ENCODE data around the gene POU4F2.

Gene POU4F2

GRCh38 chr4:146643812-146644401, 5.2 kb downstream of the POU4F2 start:
- no peak overlapping the region for H3K4me3 ChIP-seq (ENCODE audit: low read length)
- DNase-seq (ENCODE audit: low read depth) = no peak
- no peak for TF ChIP-seq CTCF (conservative IDR thresholded peaks at IDR 0.05; ENCODE audit: low read length)

- no peak for TF ChIP-seq CTCF (conservative IDR thresholded peaks at IDR 0.05; ENCODE audit: low read length)
- H3K4me3 ChIP-seq (ENCODE audit: low read length) = no peak overlapping the region
- DNase-seq (ENCODE audit: low read depth) = no peak
Observed at GRCh38 chr4:146645921-146646320, 7.2 kb downstream of the POU4F2 start.

- TF ChIP-seq CTCF (conservative IDR thresholded peaks at IDR 0.05; ENCODE audit: low read length) = no peak
- no peak for DNase-seq (ENCODE audit: low read depth)
- no peak overlapping the region for H3K4me3 ChIP-seq (ENCODE audit: low read length)
Observed at GRCh38 chr4:146646593-146647325, 8.1 kb downstream of the POU4F2 start.

- no peak for TF ChIP-seq CTCF (conservative IDR thresholded peaks at IDR 0.05; ENCODE audit: low read length)
- no peak for DNase-seq (ENCODE audit: low read depth)
- H3K4me3 ChIP-seq (ENCODE audit: low read length) = no peak overlapping the region
Observed at GRCh38 chr4:146647615-146648460, 9.1 kb downstream of the POU4F2 start.

- H3K4me3 ChIP-seq (ENCODE audit: low read length) = no peak overlapping the region
- TF ChIP-seq CTCF (conservative IDR thresholded peaks at IDR 0.05; ENCODE audit: low read length) = no peak
- DNase-seq (ENCODE audit: low read depth) = no peak
Observed at GRCh38 chr4:146648461-146648783, 9.7 kb downstream of the POU4F2 start.

- no peak for TF ChIP-seq CTCF (conservative IDR thresholded peaks at IDR 0.05; ENCODE audit: low read length)
- DNase-seq (ENCODE audit: low read depth) = no peak
- H3K4me3 ChIP-seq (ENCODE audit: low read length) = no peak overlapping the region
Observed at GRCh38 chr4:146649232-146649631, 10.5 kb downstream of the POU4F2 start.
